ENCODE results near the gene DPH6. TPM values are rescaled to one million over a fixed set of nuclear protein-coding genes. Genes with fewer than 3 reads are reported as not detected.

The DPH6 gene
- polyA plus RNA-seq, 2 of the 4 experiments (the other 2 are of a cell fraction): 11.0 to 33.6 TPM

DNA sequence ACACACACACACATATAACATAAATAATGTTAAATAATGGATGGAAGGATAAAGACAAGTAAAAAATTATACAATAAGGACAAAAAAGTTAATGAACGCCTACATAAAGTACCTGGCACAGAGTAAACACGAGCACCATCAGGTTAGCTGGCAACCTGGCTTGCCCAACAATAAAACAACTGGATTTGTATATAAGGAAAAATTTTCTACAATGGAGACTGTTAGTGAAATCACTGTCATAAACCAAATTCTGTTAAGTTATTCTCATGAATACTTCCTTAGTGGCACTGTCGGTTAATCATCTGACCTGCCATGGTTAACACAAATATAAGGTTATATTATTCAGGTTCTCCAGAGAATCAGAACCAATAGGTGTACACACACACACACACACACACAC is 54.8 kb downstream of the DPH6 start:
- FAIRE-seq (no peak), ATAC-seq (no peak), DNase-seq (ENCODE audit: low read depth in 1 of 2, low spot score in 1 of 2) (no peak)
- Histone ChIP-seq H3K4me3 (no peak overlapping the region), H3K4me2 (no peak overlapping the region), H3K4me1 (peaks cover 8% of the 10 kb centered on the region; the same call in 1 of the 3 replicates), H3K9me3 (0 out of 3 replicates have a peak, but pooled peaks cover 15% of the 10 kb centered on the region), H3K27ac (no peak overlapping the region)
- POLR2A ChIA-PET: no interaction called here
- no peak for TF ChIP-seq CEBPB (IDR thresholded peaks at IDR 0.05)
- WGBS (ENCODE audit: missing lambda C conversion rate): 90% methylated on average over 3 of the region's 3 CpGs
- CTCF ChIA-PET: interaction anchor here (0.7 kb wide), 1 partner anchor 302 kb away, joined by 5 read pairs; no protein-coding TSS in a partner anchor

DNA sequence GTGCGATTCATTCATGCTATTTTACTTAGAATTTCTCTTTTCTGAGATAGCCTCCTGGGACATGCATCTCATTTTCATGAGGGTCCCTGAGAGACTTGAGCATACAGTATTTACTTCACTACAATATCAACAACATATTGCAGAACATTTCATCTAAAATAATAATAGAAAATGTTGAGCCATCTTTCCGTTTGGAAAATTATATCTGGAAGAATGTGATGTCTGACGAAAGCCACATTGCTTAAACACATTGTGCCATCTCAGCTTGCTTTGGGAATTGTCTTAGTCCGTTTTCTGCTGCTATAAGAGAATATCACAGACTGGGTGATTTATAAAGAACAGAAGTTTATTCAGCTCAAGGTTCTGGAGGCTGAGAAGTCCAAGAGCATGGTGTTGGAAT is 55.5 kb downstream of the DPH6 start:
- WGBS (ENCODE audit: missing lambda C conversion rate): 87% methylated on average over 4 of the region's 4 CpGs
- TF ChIP-seq GATA3 (IDR thresholded peaks at IDR 0.05; ENCODE audit: borderline replicate concordance) (no peak), NPAS2 (CRISPR knock-in tag; IDR thresholded peaks at IDR 0.05; ENCODE audit: borderline replicate concordance) (no peak), HEYL (CRISPR knock-in tag; IDR thresholded peaks at IDR 0.05) (no peak), CEBPB (IDR thresholded peaks at IDR 0.05) (no peak), KDM1A (IDR thresholded peaks at IDR 0.05; ENCODE audit: low read depth) (no peak)
- ATAC-seq (no peak), DNase-seq (ENCODE audit: low read depth in 1 of 2, low spot score in 1 of 2) (no peak), FAIRE-seq (no peak)
- H3K4me3 ChIP-seq: no peak overlapping the region
- no peak overlapping the region for H3K4me2 ChIP-seq
- H3K9me3 ChIP-seq: 0 out of 3 replicates have a peak, but pooled peaks cover 17% of the 10 kb centered on the region
- no peak overlapping the region for H3K27ac ChIP-seq
- ChIA-PET CTCF (no interaction called here), POLR2A (no interaction called here)
- peaks cover 8% of the 10 kb centered on the region; the same call in 1 of the 3 replicates for H3K4me1 ChIP-seq

DNA sequence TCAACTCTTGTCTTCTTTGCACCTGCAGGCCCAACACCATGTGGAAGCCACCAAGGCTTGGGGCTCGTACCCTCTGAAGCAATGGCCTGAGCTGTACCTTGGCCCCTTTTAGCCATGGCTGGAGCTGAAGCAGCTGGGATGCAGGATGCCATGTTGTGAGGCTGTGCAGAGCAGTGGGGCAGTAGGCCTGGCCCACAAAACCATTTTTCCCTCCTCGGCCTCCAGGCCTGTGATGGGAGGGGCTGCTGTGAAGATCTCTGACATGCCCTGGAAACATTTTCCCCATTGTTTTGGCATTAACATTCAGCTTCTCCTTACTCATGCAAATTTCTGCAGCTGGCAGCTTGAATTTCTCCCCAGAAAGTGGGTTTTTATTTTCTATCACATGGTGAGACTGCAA is 58.5 kb downstream of the DPH6 start:
- Histone ChIP-seq H3K27ac (no peak overlapping the region), H3K9me3 (0 out of 3 replicates have a peak, but pooled peaks cover 17% of the 10 kb centered on the region), H3K4me2 (no peak overlapping the region), H3K4me1 (peaks cover 6% of the 10 kb centered on the region; the same call in 2 of the 3 replicates), H3K4me3 (no peak overlapping the region)
- WGBS (ENCODE audit: missing lambda C conversion rate): 100% methylated on average over 1 of the region's 2 CpGs
- TF ChIP-seq FOSL2 (IDR thresholded peaks at IDR 0.05): no peak
- TF ChIP-seq FOSL2 (CRISPR knock-in tag; IDR thresholded peaks at IDR 0.05): no peak
- TF ChIP-seq, protein P1, sequence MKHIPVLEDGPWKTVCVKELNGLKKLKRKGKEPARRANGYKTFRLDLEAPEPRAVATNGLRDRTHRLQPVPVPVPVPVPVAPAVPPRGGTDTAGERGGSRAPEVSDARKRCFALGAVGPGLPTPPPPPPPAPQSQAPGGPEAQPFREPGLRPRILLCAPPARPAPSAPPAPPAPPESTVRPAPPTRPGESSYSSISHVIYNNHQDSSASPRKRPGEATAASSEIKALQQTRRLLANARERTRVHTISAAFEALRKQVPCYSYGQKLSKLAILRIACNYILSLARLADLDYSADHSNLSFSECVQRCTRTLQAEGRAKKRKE (CRISPR knock-in tag; IDR thresholded peaks at IDR 0.05; ENCODE audit: low read depth): no peak
- TF ChIP-seq CHD2 (IDR thresholded peaks at IDR 0.05; ENCODE audit: low read length, partially characterized antibody): no peak
- TF ChIP-seq, protein P2, sequence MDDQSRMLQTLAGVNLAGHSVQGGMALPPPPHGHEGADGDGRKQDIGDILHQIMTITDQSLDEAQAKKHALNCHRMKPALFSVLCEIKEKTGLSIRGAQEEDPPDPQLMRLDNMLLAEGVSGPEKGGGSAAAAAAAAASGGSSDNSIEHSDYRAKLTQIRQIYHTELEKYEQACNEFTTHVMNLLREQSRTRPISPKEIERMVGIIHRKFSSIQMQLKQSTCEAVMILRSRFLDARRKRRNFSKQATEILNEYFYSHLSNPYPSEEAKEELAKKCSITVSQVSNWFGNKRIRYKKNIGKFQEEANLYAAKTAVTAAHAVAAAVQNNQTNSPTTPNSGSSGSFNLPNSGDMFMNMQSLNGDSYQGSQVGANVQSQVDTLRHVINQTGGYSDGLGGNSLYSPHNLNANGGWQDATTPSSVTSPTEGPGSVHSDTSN (IDR thresholded peaks at IDR 0.05): no peak
- peak; percentile 59 for TF ChIP-seq ZFP36 (IDR thresholded peaks at IDR 0.05; ENCODE audit: borderline replicate concordance, partially characterized antibody)
- ChIA-PET POLR2A (no interaction called here), CTCF (no interaction called here)
- FAIRE-seq: no peak
- ATAC-seq: no peak
- DNase-seq (ENCODE audit: low read depth in 1 of 2, low spot score in 1 of 2): no peak

DNA sequence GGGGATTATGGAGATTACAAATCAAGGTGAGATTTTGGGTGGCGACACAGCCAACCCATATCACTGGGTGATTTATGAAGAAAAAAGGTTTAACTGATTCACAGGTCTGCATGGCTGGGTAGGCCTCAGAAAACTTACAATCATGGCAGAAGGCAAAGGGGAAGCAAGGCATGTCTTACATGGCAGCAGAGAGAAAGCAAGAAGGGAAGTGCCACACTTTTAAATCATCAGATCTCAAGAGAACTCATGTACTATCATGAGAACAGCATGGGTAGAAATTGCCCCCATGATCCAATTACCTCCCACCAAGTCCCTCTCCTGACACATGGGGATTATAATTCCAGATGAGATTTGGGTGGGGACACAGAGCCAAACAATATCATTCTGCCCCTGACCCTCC is 59.7 kb downstream of the DPH6 start:
- DNase-seq (ENCODE audit: low read depth in 1 of 2, low spot score in 1 of 2): no peak
- no peak for ATAC-seq
- no peak overlapping the region for H3K4me2 ChIP-seq
- POLR2A ChIA-PET: no interaction called here
- H3K4me3 ChIP-seq: no peak overlapping the region
- H3K9me3 ChIP-seq: 0 out of 3 replicates have a peak, but pooled peaks cover 17% of the 10 kb centered on the region
- TF ChIP-seq MYC (IDR thresholded peaks at IDR 0.05; ENCODE audit: borderline replicate concordance, low read length) (no peak), CHD2 (IDR thresholded peaks at IDR 0.05; ENCODE audit: low read length, partially characterized antibody) (no peak), TFCP2L1 (CRISPR knock-in tag; IDR thresholded peaks at IDR 0.05) (no peak)
- TF ChIP-seq, protein P3, sequence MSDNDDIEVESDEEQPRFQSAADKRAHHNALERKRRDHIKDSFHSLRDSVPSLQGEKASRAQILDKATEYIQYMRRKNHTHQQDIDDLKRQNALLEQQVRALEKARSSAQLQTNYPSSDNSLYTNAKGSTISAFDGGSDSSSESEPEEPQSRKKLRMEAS (IDR thresholded peaks at IDR 0.05): no peak
- TF ChIP-seq, protein P4, sequence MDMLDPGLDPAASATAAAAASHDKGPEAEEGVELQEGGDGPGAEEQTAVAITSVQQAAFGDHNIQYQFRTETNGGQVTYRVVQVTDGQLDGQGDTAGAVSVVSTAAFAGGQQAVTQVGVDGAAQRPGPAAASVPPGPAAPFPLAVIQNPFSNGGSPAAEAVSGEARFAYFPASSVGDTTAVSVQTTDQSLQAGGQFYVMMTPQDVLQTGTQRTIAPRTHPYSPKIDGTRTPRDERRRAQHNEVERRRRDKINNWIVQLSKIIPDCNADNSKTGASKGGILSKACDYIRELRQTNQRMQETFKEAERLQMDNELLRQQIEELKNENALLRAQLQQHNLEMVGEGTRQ (IDR thresholded peaks at IDR 0.05): no peak
- no peak for FAIRE-seq
- H3K27ac ChIP-seq: no peak overlapping the region
- WGBS (ENCODE audit: missing lambda C conversion rate): 100% methylated on average over 1 of the region's 1 CpG
- CTCF ChIA-PET: no interaction called here
- peaks cover 11% of the 10 kb centered on the region; the same call in 2 of the 3 replicates for H3K4me1 ChIP-seq

All from A549 (cell line).